HepG2 (cell line): ENCODE results near the gene INSR. TPM values are rescaled to one million over a fixed set of nuclear protein-coding genes. Genes with fewer than 3 reads are reported as not detected.

Experiments
- ARID2 ChIP-seq: sonication (generic); formaldehyde crosslinking; IDR thresholded peaks from 2 replicates; pipeline ENCODE4 v1.8.1; 2022; ENCODE audit warnings: mild to moderate bottlenecking, missing genetic modification reagents, borderline replicate concordance
- CSRNP2 ChIP-seq: sonication (generic); formaldehyde crosslinking; conservative IDR thresholded peaks from 2 replicates; pipeline ENCODE4 v1.8.0; 2022; ENCODE audit warnings: low read depth, missing genetic modification reagents
- FOSL2 ChIP-seq: sonication (generic); formaldehyde crosslinking; IDR thresholded peaks from 2 replicates; pipeline ENCODE4 v1.4.0; 2020; ENCODE audit warnings: missing genetic modification reagents
- GABPB1 ChIP-seq: IDR thresholded peaks from 2 replicates; pipeline ENCODE4 v1.6.1; 2016; ENCODE audit warnings: mild to moderate bottlenecking, missing genetic modification reagents, moderate library complexity, missing compliant biosample characterization
- GRHL1 ChIP-seq: sonication (generic); formaldehyde crosslinking; conservative IDR thresholded peaks from 2 replicates; pipeline ENCODE4 v1.8.0; 2022; ENCODE audit warnings: missing genetic modification reagents
- HES4 ChIP-seq: sonication (generic); formaldehyde crosslinking; IDR thresholded peaks from 2 replicates; pipeline ENCODE4 v1.9.0; 2021; ENCODE audit warnings: mild to moderate bottlenecking, missing genetic modification reagents, borderline replicate concordance
- HNRNPUL1 ChIP-seq: fragments of 200-400 bp; formaldehyde crosslinking; IDR thresholded peaks from 2 replicates; pipeline ENCODE4 v1.6.1; 2017; ENCODE audit warnings: low read depth, mild to moderate bottlenecking, low read length, moderate library complexity
- MED1 ChIP-seq: sonication (generic); formaldehyde crosslinking; IDR thresholded peaks from 2 replicates; pipeline ENCODE4 v1.4.0; 2020; ENCODE audit warnings: missing genetic modification reagents
- MED8 ChIP-seq: sonication (generic); formaldehyde crosslinking; IDR thresholded peaks from 2 replicates; pipeline ENCODE4 v1.8.1; 2023; ENCODE audit warnings: mild to moderate bottlenecking, missing genetic modification reagents; ENCODE audit not compliant: insufficient replicate concordance
- NPAS2 ChIP-seq: sonication (generic); formaldehyde crosslinking; IDR thresholded peaks from 2 replicates; pipeline ENCODE4 v1.8.0; 2022; ENCODE audit warnings: mild to moderate bottlenecking, missing genetic modification reagents, borderline replicate concordance
- NR2F6 ChIP-seq, 2 experiments: IDR thresholded peaks; 2 replicates each; pipeline ENCODE4 v1.6.1; 2016; ENCODE audit warnings: antibody characterized with exemption in 1 of 2, mild to moderate bottlenecking in 1 of 2
- SMAD9 ChIP-seq: sonication (generic); formaldehyde crosslinking; IDR thresholded peaks from 2 replicates; pipeline ENCODE4 v1.5.1; 2020; ENCODE audit warnings: mild to moderate bottlenecking, missing genetic modification reagents
- ZNF230 ChIP-seq: sonication (generic); formaldehyde crosslinking; IDR thresholded peaks from 2 replicates; pipeline ENCODE4 v1.4.0; 2020; ENCODE audit warnings: mild to moderate bottlenecking, missing genetic modification reagents
- ZNF232 ChIP-seq: sonication (generic); formaldehyde crosslinking; IDR thresholded peaks from 2 replicates; pipeline ENCODE4 v1.4.0; 2020; ENCODE audit warnings: missing genetic modification reagents, borderline replicate concordance
- ZNF607 ChIP-seq: sonication (generic); formaldehyde crosslinking; IDR thresholded peaks from 2 replicates; pipeline ENCODE4 v1.5.1; 2020; ENCODE audit warnings: missing genetic modification reagents, mild to moderate bottlenecking, borderline replicate concordance
- ZNF724P ChIP-seq: sonication (generic); formaldehyde crosslinking; IDR thresholded peaks from 2 replicates; pipeline ENCODE4 v1.8.0; 2022; ENCODE audit warnings: missing genetic modification reagents, borderline replicate concordance
- ZNF773 ChIP-seq: sonication (generic); formaldehyde crosslinking; IDR thresholded peaks from 2 replicates; pipeline ENCODE4 v1.4.0; 2020; ENCODE audit warnings: missing genetic modification reagents, borderline replicate concordance
- ZSCAN12 ChIP-seq: sonication (generic); formaldehyde crosslinking; IDR thresholded peaks from 2 replicates; pipeline ENCODE4 v1.9.0; 2021; ENCODE audit warnings: mild to moderate bottlenecking, missing genetic modification reagents
- polyA plus RNA-seq, 8 experiments: library from polyadenylated mRNA; depleted of rRNA in 3 of 8; stranded (reverse) in 7 of 8; unstranded in 1 of 8; fragments of >200 nt; fragmentation: Illumina TruSeq in 4 of 8; extraction: Trizol in 4 of 8; gene quantifications; 2 replicates each; pipeline versions ENCODE4 v1.2.1 to v1.2.3, GENCODE V29; 2011 to 2016; ENCODE audit warnings: low read depth in 4 of 8, missing spikeins in 1 of 8, mixed read lengths in 1 of 8; ENCODE audit not compliant: insufficient read depth in 1 of 8
- total RNA-seq, 5 experiments: library from RNA; depleted of rRNA; stranded (reverse); fragments of >200 nt; fragmentation: Illumina TruSeq; extraction: Trizol; gene quantifications; 2 replicates each; pipeline ENCODE4 v1.2.3, GENCODE V29; 2016; ENCODE audit warnings: low read depth in 1 of 5
- TF ChIP-seq, protein P1 (sequence below): sonication (generic); formaldehyde crosslinking; IDR thresholded peaks from 2 replicates; pipeline ENCODE4 v1.8.1; 2023; ENCODE audit warnings: mild to moderate bottlenecking, missing genetic modification reagents, borderline replicate concordance
- TF ChIP-seq, protein P2 (sequence below): sonication (generic); formaldehyde crosslinking; IDR thresholded peaks from 2 replicates; pipeline ENCODE4 v1.4.0; 2020; ENCODE audit warnings: missing genetic modification reagents, mild to moderate bottlenecking, borderline replicate concordance
- TF ChIP-seq, protein P3 (sequence below): sonication (generic); formaldehyde crosslinking; IDR thresholded peaks from 2 replicates; pipeline ENCODE4 v1.8.0; 2022; ENCODE audit warnings: missing genetic modification reagents, low read depth, mild to moderate bottlenecking, borderline replicate concordance

INSR gene
- total and polyA plus RNA-seq, 2 of the 13 experiments (the other 11 are each of a cell fraction or from before 2014, with no cell fraction given), result 24.2 to 29.8 TPM

DNA sequence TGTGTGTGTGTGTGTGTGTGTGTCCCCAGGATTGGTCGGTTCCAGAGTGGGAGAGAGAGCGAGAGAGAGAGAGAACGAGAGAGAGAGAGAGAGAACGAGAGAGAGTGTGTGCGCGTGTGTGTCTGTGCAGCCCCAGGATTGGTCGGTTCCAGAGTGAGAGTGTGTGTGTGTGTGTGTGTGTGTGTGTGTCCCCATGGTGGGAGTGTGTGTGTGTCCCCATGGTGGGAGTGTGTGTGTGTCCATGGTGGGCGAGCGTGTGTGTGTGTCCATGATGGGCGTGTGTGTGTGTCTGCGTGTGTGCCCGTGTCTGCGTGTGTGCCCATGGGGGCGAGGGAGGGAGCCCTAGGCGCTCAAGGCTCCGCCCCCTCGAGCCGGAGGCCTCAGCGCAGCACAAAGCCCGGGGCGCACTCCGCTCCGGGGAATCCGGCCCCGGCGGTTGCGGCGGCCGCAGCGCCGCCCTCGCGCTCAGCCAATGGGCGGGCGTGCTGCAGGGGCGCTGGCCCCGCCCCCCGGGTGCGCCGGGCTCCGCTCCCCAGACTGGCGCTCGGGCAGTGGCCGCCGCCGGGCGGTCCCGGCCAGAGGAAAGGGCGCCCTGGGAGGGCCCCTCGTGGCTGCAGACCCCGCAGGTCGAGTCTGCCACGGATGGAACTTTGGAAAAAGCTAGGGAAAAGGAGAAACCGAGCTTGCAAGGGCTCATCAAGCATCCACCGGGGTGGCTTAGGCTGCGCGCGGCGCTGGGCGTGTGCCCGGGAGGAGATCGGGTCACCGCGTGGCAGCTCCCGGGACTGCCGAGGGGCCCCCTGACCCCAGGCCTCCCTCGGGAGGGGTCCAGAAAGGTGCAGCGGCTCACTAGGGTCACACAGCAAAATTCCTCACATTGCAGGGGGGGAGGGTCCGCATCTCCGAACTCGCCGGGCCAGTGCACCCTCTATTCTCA is 96.2 kb downstream of the INSR start (continued):
- TF ChIP-seq NPAS2 (CRISPR knock-in tag), result no peak
- TF ChIP-seq HNRNPUL1, result no peak
- peak; percentile 64; the same call in 1 of the 2 replicates for TF ChIP-seq GABPB1 (CRISPR knock-in tag)
- TF ChIP-seq GRHL1 (CRISPR knock-in tag), result no peak
- TF ChIP-seq ZNF773, result no peak
- no peak for TF ChIP-seq HES4 (CRISPR knock-in tag)
- TF ChIP-seq, protein P1, sequence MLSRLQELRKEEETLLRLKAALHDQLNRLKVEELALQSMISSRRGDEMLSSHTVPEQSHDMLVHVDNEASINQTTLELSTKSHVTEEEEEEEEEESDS (CRISPR knock-in tag), result no peak
- TF ChIP-seq FOSL2 (CRISPR knock-in tag), result peak; percentile 10; the same call in 1 of the 2 replicates
- TF ChIP-seq ZNF230 (CRISPR knock-in tag), result no peak
- no peak for TF ChIP-seq MED8
- TF ChIP-seq SMAD9 (CRISPR knock-in tag), result no peak
- peak; percentile 77; the same call in 1 of the 2 replicates for TF ChIP-seq ZSCAN12 (CRISPR knock-in tag)
- peak; percentile 29; the same call in 1 of the 2 replicates for TF ChIP-seq MED1 (CRISPR knock-in tag)
- 0 out of 2 replicates have a peak, but pooled peaks have one; percentile 26 for TF ChIP-seq ZNF724P
- TF ChIP-seq, protein P2, sequence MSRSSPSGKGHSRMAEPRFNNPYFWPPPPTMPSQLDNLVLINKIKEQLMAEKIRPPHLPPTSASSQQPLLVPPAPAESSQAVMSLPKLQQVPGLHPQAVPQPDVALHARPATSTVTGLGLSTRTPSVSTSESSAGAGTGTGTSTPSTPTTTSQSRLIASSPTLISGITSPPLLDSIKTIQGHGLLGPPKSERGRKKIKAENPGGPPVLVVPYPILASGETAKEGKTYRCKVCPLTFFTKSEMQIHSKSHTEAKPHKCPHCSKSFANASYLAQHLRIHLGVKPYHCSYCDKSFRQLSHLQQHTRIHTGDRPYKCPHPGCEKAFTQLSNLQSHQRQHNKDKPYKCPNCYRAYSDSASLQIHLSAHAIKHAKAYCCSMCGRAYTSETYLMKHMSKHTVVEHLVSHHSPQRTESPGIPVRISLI (CRISPR knock-in tag), result no peak
- 0 out of 2 replicates have a peak, but pooled peaks have one; percentile 10 for TF ChIP-seq NR2F6 (IDR thresholded peaks at IDR 0.05)
- peak; percentile 19; the same call in 1 of the 2 replicates for TF ChIP-seq NR2F6 (CRISPR knock-in tag; IDR thresholded peaks at IDR 0.05)
- TF ChIP-seq ARID2 (CRISPR knock-in tag), result no peak
- TF ChIP-seq CSRNP2 (CRISPR knock-in tag), result no peak
- no peak for TF ChIP-seq ZNF607 (CRISPR knock-in tag)
- TF ChIP-seq, protein P3, sequence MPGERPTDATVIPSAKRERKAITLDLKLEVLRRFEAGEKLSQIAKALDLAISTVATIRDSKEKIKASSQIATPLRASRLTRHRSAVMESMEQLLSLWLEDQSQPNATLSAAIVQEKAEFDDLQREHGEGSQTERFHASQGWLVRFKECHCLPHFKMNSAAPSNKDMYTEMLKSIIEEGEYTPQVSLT (CRISPR knock-in tag), result no peak
- TF ChIP-seq ZNF232, result 0 out of 2 replicates have a peak, but pooled peaks have one; percentile 60
